A549 (cell line): Measurements from ENCODE around the gene CENATAC. TPM values are rescaled to one million over a fixed set of nuclear protein-coding genes. Genes with fewer than 3 reads are reported as not detected.
"Not testable (repeated sequence)": the region's sequence is repeated elsewhere in the genome, so short reads cannot be mapped to it uniquely, and the experiment has no call there.

ENCODE experiments used
- ATAC-seq, 2 experiments: fragments of 200-7000 bp in 1 of 2; fragments of >200 bp in 1 of 2; cut with Nextera tagmentation in 1 of 2; cut with Tn5 transposase in 1 of 2; 3 replicates each; pipeline versions ENCODE4 v1.8.0 to v1.9.1; 2018 to 2020; ENCODE audit warnings: mild to moderate bottlenecking in 1 of 2, moderate library complexity in 1 of 2
- CTCF ChIA-PET: fragments of 300-600 bp; sonication (Branson Sonifier 250); formaldehyde crosslinking; extraction: SDS; loops from one replicate; lab custom pipeline; 2021; ENCODE audit warnings: antibody characterized with exemption, inconsistent platforms; lab: Yijun Ruan, JAX
- POLR2A ChIA-PET: fragments of 350-600 bp; formaldehyde crosslinking; extraction: SDS; loops from one replicate; lab custom pipeline; 2021; ENCODE audit warnings: antibody characterized with exemption, inconsistent platforms; lab: Yijun Ruan, JAX
- DNase-seq, 2 experiments: peaks; one replicate each; pipeline versions ENCODE4 v3.0.0 to v3.0.0-alpha.2; 2011 to 2016; ENCODE audit warnings: low read depth in 1 of 2, low spot score in 1 of 2
- FAIRE-seq: peaks from 2 replicates; lab custom pipeline; 2011; peaks lifted over from hg19 to GRCh38; lab: Jason Lieb, UNC
- H3K27ac ChIP-seq, 2 experiments: fragments of >200 bp; sonication (Bioruptor Twin); formaldehyde crosslinking; 3 replicates each; pipeline ENCODE4 v1.5.1; 2016 to 2017
- H3K4me1 ChIP-seq: fragments of >200 bp; sonication (Bioruptor Twin); formaldehyde crosslinking; 3 replicates; pipeline ENCODE4 v1.6.1; 2016
- H3K4me2 ChIP-seq: fragments of >200 bp; sonication (Bioruptor Twin); formaldehyde crosslinking; 3 replicates; pipeline ENCODE4 v1.6.1; 2016
- H3K4me3 ChIP-seq: fragments of >200 bp; sonication (Bioruptor Twin); formaldehyde crosslinking; 3 replicates; pipeline ENCODE4 v1.5.1; 2016
- H3K9me3 ChIP-seq: fragments of >200 bp; sonication (Bioruptor Twin); formaldehyde crosslinking; 3 replicates; pipeline ENCODE4 v1.6.1; 2016
- CBX8 ChIP-seq: fragments of 200-600 bp; sonication (generic); IDR thresholded peaks from 2 replicates; pipeline ENCODE4 v1.6.1; 2016
- EHMT2 ChIP-seq: fragments of 200-600 bp; sonication (generic); IDR thresholded peaks from 2 replicates; pipeline ENCODE4 v1.6.1; 2016; ENCODE audit warnings: antibody characterized with exemption, low read depth, mild to moderate bottlenecking, moderate library complexity
- GATA3 ChIP-seq: IDR thresholded peaks from 2 replicates; pipeline ENCODE4 v1.6.1; 2012; ENCODE audit warnings: borderline replicate concordance
- HEYL ChIP-seq: fragments of 250-450 bp; sonication (Bioruptor Pico); IDR thresholded peaks from 2 replicates; pipeline ENCODE4 v1.8.0; 2021; ENCODE audit warnings: mild to moderate bottlenecking, moderate library complexity
- HOXA7 ChIP-seq: fragments of 250-450 bp; sonication (Bioruptor Pico); IDR thresholded peaks from 2 replicates; pipeline ENCODE4 v1.5.0; 2020; ENCODE audit warnings: mild to moderate bottlenecking, moderate library complexity
- KDM1A ChIP-seq: fragments of 200-600 bp; sonication (generic); IDR thresholded peaks from 2 replicates; pipeline ENCODE4 v1.6.1; 2016; ENCODE audit warnings: low read depth, mild to moderate bottlenecking
- MAFK ChIP-seq: fragments of 450-650 bp; IDR thresholded peaks from 2 replicates; pipeline ENCODE4 v1.6.1; 2014; ENCODE audit not compliant: partially characterized antibody
- NFE2L2 ChIP-seq: fragments of 150-350 bp; conservative IDR thresholded peaks from 2 replicates; pipeline ENCODE4 v1.6.1; 2014; ENCODE audit warnings: low read length
- NPAS2 ChIP-seq: fragments of 250-450 bp; sonication (Bioruptor Pico); IDR thresholded peaks from 2 replicates; pipeline ENCODE4 v1.8.0; 2022; ENCODE audit warnings: mild to moderate bottlenecking, moderate library complexity, borderline replicate concordance
- PHF8 ChIP-seq: fragments of 200-600 bp; sonication (generic); IDR thresholded peaks from 2 replicates; pipeline ENCODE4 v1.6.1; 2016; ENCODE audit warnings: low read depth, mild to moderate bottlenecking, antibody characterized with exemption, moderate library complexity, borderline replicate concordance
- POLR2A ChIP-seq: IDR thresholded peaks from 2 replicates; pipeline ENCODE4 v1.6.1; 2012; ENCODE audit warnings: mild to moderate bottlenecking, low read length
- POLR2AphosphoS2 ChIP-seq: conservative IDR thresholded peaks from 2 replicates; pipeline ENCODE4 v1.6.1; 2012; ENCODE audit warnings: low read length, improper control_type of control experiment, inconsistent platforms
- RARB ChIP-seq: fragments of 250-450 bp; sonication (Bioruptor Pico); IDR thresholded peaks from 2 replicates; pipeline ENCODE4 v1.8.0; 2021; ENCODE audit warnings: mild to moderate bottlenecking, moderate library complexity
- SMC3 ChIP-seq: fragments of >200 bp; sonication (Bioruptor Twin); formaldehyde crosslinking; IDR thresholded peaks from 3 replicates; pipeline ENCODE4 v1.6.1; 2018; ENCODE audit warnings: inconsistent platforms
- TFCP2L1 ChIP-seq: fragments of 250-450 bp; sonication (Bioruptor Pico); IDR thresholded peaks from 2 replicates; pipeline ENCODE4 v1.5.0; 2021; ENCODE audit warnings: mild to moderate bottlenecking
- ZSCAN20 ChIP-seq: fragments of 250-450 bp; sonication (Bioruptor Pico); IDR thresholded peaks from 2 replicates; pipeline ENCODE4 v1.8.0; 2022; ENCODE audit warnings: mild to moderate bottlenecking, moderate library complexity
- WGBS: methylation state at CpG from one replicate; pipeline ENCODE4 v1.1.6; 2017; ENCODE audit errors: missing lambda C conversion rate; 5-methylcytosine and 5-hydroxymethylcytosine counted together
- polyA minus RNA-seq: library from RNA; depleted of rRNA, polyadenylated mRNA; stranded (reverse); fragments of >200 nt; gene quantifications from 2 replicates; pipeline ENCODE4 v1.2.3, GENCODE V29; 2011; rRNA and poly(A)+ RNA removed
- polyA plus RNA-seq, 4 experiments: library from polyadenylated mRNA; depleted of rRNA in 3 of 4; stranded (reverse); fragments of >200 nt; fragmentation: RNase III in 1 of 4; extraction: RNeasy Plus Mini Kit Qiagen cat#74134 plus additional on column Dnase treatment in 1 of 4; gene quantifications; 2 replicates in 3 of 4; 3 replicates in 1 of 4; pipeline ENCODE4 v1.2.3, GENCODE V29; 2011 to 2017
- TF ChIP-seq, protein P1 (sequence below): fragments of >200 bp; sonication (Bioruptor Twin); formaldehyde crosslinking; IDR thresholded peaks from 3 replicates; pipeline ENCODE4 v1.6.1; 2016
- TF ChIP-seq, protein P2 (sequence below): IDR thresholded peaks from 2 replicates; pipeline ENCODE4 v1.6.1; 2012
- TF ChIP-seq, protein P3 (sequence below): IDR thresholded peaks from 2 replicates; pipeline ENCODE4 v1.6.1; 2012; ENCODE audit warnings: low read depth, borderline replicate concordance

Gene CENATAC, protein sequence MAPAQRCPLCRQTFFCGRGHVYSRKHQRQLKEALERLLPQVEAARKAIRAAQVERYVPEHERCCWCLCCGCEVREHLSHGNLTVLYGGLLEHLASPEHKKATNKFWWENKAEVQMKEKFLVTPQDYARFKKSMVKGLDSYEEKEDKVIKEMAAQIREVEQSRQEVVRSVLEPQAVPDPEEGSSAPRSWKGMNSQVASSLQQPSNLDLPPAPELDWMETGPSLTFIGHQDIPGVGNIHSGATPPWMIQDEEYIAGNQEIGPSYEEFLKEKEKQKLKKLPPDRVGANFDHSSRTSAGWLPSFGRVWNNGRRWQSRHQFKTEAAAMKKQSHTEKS
- polyA plus RNA-seq (2011; rRNA removed) (14.8 and 20.2 TPM in 2 replicates), polyA plus RNA-seq (2017; fragmentation: RNase III; extraction: RNeasy Plus Mini Kit Qiagen cat#74134 plus additional on column Dnase treatment) (11.1 to 14.8 TPM (median 12.4 TPM) in 3 replicates), polyA minus RNA-seq (6.6 and 7.7 TPM in 2 replicates)
- polyA plus RNA-seq (2012; cell fraction: cytosol; rRNA removed) = 11.6 and 12.5 TPM in 2 replicates
- polyA plus RNA-seq (2012; cell fraction: nucleus; rRNA removed) = 51.4 and 75.0 TPM in 2 replicates

DNA sequence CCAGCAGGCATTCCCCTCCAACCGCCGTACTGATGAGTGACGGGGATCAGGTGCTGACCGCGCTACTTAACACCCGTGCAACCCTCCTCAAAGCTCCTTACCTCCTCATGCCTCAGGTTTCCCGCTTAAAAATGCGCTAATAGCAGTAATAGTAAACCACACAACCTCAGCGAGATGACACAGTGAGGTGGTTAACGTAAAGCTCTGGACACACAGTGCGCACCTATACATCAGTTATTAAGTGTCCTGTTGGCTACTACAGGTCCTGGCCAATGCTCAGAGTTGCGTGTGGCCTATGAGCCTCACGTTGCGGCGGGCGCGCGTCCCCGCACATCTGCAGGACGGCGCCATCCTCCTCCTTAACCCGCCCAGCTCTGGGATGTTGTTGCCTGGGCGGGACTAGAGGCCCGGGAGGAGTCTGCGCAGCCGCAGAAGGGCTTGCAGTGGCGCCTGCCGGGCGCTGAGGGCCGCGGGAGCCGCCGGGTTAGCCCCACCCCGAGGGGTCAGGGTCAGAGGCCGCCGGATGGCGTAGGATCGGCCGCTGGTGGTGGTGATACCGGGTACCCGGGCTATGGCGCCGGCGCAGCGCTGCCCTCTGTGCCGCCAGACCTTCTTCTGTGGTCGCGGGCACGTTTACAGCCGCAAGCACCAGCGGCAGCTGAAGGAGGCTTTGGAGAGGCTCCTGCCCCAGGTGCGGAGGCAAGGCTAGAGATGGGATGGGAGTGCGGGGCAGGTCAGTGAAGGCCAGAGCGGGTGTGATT, at the start of gene CENATAC:
CENATAC (plus strand) TSS at position 512 of the 761 bp plus-strand sequence; CDS start at position 572, 60 bp downstream.
- Histone ChIP-seq H3K4me3 (peak within 1 kb of the TSS; percentile 97), H3K27ac (peak within 1 kb of the TSS; percentile 88 to 96), H3K4me2 (peak within 1 kb of the TSS; percentile 99), H3K9me3 (no peaks in the 10 kb centered on the region), H3K4me1 (peaks cover 28% of the 10 kb centered on the region)
- ATAC-seq (peak; percentile 95 to 98), FAIRE-seq (no peak), DNase-seq (peak; percentile 86 to 92)
- 4% methylated on average over 10 of the region's 54 CpGs for WGBS
- CTCF ChIA-PET = interaction anchor here (1.2 to 1.4 kb wide), 2 partner anchors 34 to 59 kb away, joined by 4 to 5 read pairs; no protein-coding TSS in a partner anchor
- TF ChIP-seq, protein P1, sequence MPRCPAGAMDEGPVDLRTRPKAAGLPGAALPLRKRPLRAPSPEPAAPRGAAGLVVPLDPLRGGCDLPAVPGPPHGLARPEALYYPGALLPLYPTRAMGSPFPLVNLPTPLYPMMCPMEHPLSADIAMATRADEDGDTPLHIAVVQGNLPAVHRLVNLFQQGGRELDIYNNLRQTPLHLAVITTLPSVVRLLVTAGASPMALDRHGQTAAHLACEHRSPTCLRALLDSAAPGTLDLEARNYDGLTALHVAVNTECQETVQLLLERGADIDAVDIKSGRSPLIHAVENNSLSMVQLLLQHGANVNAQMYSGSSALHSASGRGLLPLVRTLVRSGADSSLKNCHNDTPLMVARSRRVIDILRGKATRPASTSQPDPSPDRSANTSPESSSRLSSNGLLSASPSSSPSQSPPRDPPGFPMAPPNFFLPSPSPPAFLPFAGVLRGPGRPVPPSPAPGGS = peak; percentile 62; the same call in 2 of the 3 replicates
- peak; percentile 32; the same call in 1 of the 2 replicates for TF ChIP-seq PHF8
- TF ChIP-seq, protein P2, sequence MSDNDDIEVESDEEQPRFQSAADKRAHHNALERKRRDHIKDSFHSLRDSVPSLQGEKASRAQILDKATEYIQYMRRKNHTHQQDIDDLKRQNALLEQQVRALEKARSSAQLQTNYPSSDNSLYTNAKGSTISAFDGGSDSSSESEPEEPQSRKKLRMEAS = peak; percentile 76; the same call in 1 of the 2 replicates
- peak; percentile 92 for TF ChIP-seq POLR2A
- no peak for TF ChIP-seq POLR2AphosphoS2
- TF ChIP-seq TFCP2L1 (CRISPR knock-in tag) = no peak
- no peak for TF ChIP-seq CBX8
- no peak for TF ChIP-seq SMC3
- TF ChIP-seq, protein P3, sequence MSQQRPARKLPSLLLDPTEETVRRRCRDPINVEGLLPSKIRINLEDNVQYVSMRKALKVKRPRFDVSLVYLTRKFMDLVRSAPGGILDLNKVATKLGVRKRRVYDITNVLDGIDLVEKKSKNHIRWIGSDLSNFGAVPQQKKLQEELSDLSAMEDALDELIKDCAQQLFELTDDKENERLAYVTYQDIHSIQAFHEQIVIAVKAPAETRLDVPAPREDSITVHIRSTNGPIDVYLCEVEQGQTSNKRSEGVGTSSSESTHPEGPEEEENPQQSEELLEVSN = peak; percentile 82
- no peak for TF ChIP-seq MAFK
- no peak for TF ChIP-seq HOXA7 (CRISPR knock-in tag)
- POLR2A ChIA-PET = interaction anchor here (0.6 to 2.3 kb wide), 2 partner anchors 21 to 103 kb away, joined by 3 to 10 read pairs; partner anchors contain the start of genes RPS25 and TRAPPC4

DNA sequence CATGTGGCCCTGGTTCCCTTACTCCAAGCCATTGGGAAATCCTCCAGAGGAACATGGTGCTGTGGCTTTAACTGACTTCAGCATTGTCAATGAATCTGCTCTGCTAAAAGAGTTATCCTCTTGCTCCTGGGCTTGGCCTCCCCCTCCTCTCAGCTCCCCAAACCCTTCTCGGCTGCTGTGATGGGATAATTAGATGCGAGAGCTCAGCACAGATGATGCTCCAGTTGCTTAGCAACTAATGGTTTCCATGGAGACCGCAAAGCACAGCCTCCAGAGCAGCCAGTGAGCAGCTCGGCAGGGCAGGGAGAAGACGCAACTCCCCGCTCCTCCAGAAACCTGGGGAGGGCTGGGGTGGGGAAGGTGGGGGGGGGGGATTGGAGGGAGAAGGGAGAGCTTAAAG, 44.7 kb upstream of the CENATAC start:
- H3K4me2 ChIP-seq = no peak overlapping the region
- ChIA-PET POLR2A (interaction anchor here (0.7 kb wide), 1 partner anchor 51 kb away, joined by 3 read pairs; no protein-coding TSS in a partner anchor), CTCF (interaction anchor here (0.6 to 3.2 kb wide), 5 partner anchors 9 to 481 kb away, joined by 3 to 22 read pairs (median 3); no protein-coding TSS in a partner anchor)
- no peak overlapping the region for H3K4me3 ChIP-seq
- TF ChIP-seq GATA3 = no peak
- no peak for TF ChIP-seq RARB (CRISPR knock-in tag)
- TF ChIP-seq HEYL (CRISPR knock-in tag) = no peak
- TF ChIP-seq ZSCAN20 (CRISPR knock-in tag) = no peak
- TF ChIP-seq CBX8 = no peak
- no peak for TF ChIP-seq NPAS2 (CRISPR knock-in tag)
- TF ChIP-seq KDM1A = no peak
- TF ChIP-seq EHMT2 = no peak
- no peak for TF ChIP-seq NFE2L2
- ATAC-seq = no peak
- no peaks in the 10 kb centered on the region for H3K9me3 ChIP-seq
- WGBS = 62% methylated on average over 2 of the region's 6 CpGs
- peaks cover 7% of the 10 kb centered on the region; the same call in 1 of the 3 replicates for H3K4me1 ChIP-seq
- no peak overlapping the region for H3K27ac ChIP-seq
- peak in 1 of 2 experiments; percentile 22 for DNase-seq
- no peak for FAIRE-seq

DNA sequence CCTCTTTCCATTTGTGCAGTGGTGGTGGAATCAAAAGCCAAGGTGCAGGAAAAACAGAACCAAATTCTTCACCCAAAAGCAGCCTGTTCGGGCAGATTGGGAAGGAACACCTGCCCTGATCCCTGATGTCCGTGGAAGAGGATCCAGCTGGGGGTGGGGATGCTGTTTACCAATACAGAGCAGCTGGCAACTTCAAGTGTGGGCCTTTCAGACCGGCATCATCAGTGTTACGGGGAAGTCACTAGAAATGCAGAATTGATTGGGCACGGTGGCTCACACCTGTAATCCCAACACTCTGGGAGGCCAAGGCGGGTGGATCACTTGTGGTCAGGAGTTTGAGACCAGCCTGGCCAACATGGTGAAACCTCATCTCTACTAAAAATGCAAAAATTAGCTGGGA, 44.0 kb upstream of the CENATAC start:
- POLR2A ChIA-PET, FAIRE-seq, DNase-seq, ATAC-seq, H3K4me1 ChIP-seq, H3K4me2 ChIP-seq, H3K27ac ChIP-seq, H3K9me3 ChIP-seq, H3K4me3 ChIP-seq: not testable (repeated sequence)
- CTCF ChIA-PET = interaction anchor here (1.2 to 3.2 kb wide), 3 partner anchors 10 to 264 kb away, joined by 3 to 22 read pairs (median 3); no protein-coding TSS in a partner anchor
- WGBS = 73% methylated on average over 5 of the region's 6 CpGs
